K562 (cell line): Measurements from ENCODE around the gene DPP9. TPM values are rescaled to one million over a fixed set of nuclear protein-coding genes. Genes with fewer than 3 reads are reported as not detected.

Source experiments
- CTCF ChIP-seq, 3 experiments: IDR thresholded peaks in 2 of 3; conservative IDR thresholded peaks in 1 of 3; 2 replicates each; pipeline ENCODE4 v1.5.1; 2011 to 2012; ENCODE audit warnings: low read length in 3 of 3, mild to moderate bottlenecking in 3 of 3, control low read depth in 2 of 3, improper control_type of control experiment in 1 of 3, inconsistent platforms in 1 of 3, low read depth in 1 of 3, mixed read lengths in 1 of 3, moderate library complexity in 1 of 3; ENCODE audit not compliant: insufficient read depth in 2 of 3
- GABPA ChIP-seq: fragments of 200-800 bp; sonication (Bioruptor generic); conservative IDR thresholded peaks from 2 replicates; pipeline ENCODE4 v1.6.1; 2016; ENCODE audit warnings: low read depth, missing genetic modification characterization, missing compliant biosample characterization
- HSF4 ChIP-seq: fragments of 250-450 bp; sonication (Bioruptor Pico); IDR thresholded peaks from 2 replicates; pipeline ENCODE4 v2.1.2; 2022; ENCODE audit warnings: mild to moderate bottlenecking, moderate library complexity, borderline replicate concordance
- JUN ChIP-seq, 2 experiments: sonication (generic) in 1 of 2; formaldehyde crosslinking in 1 of 2; IDR thresholded peaks; 2 replicates each; pipeline versions ENCODE4 v1.6.1 to v1.8.0; 2012 to 2022; ENCODE audit warnings: borderline replicate concordance in 2 of 2, mild to moderate bottlenecking in 2 of 2, improper control_type of control experiment in 1 of 2, low read depth in 1 of 2, low read length in 1 of 2, missing genetic modification reagents in 1 of 2
- PHB2 ChIP-seq: fragments of 450-650 bp; IDR thresholded peaks from 2 replicates; pipeline ENCODE4 v1.6.1; 2017; ENCODE audit warnings: low read depth
- RAD21 ChIP-seq, 2 experiments: fragments of 250-450 bp in 1 of 2; fragments of 450-650 bp in 1 of 2; sonication (Bioruptor Pico) in 1 of 2; formaldehyde crosslinking in 1 of 2; IDR thresholded peaks in 1 of 2; conservative IDR thresholded peaks in 1 of 2; 2 replicates each; pipeline versions ENCODE4 v1.4.0 to v1.8.0; 2020 to 2022; ENCODE audit warnings: mild to moderate bottlenecking in 2 of 2, moderate library complexity in 1 of 2
- RREB1 ChIP-seq: fragments of 250-450 bp; sonication (Bioruptor Pico); IDR thresholded peaks from 2 replicates; pipeline ENCODE4 v1.4.0; 2020
- TAF15 ChIP-seq: fragments of 200-400 bp; formaldehyde crosslinking; IDR thresholded peaks from 2 replicates; pipeline ENCODE4 v1.6.1; 2017; ENCODE audit warnings: mild to moderate bottlenecking, low read depth, low read length, moderate library complexity
- TSHZ1 ChIP-seq: fragments of 250-450 bp; sonication (Bioruptor Pico); IDR thresholded peaks from 2 replicates; pipeline ENCODE4 v1.4.0; 2020; ENCODE audit warnings: mild to moderate bottlenecking, moderate library complexity
- U2AF1 ChIP-seq: fragments of 200-400 bp; formaldehyde crosslinking; optimal IDR thresholded peaks from 2 replicates; pipeline ENCODE3; 2017; ENCODE audit warnings: mild to moderate bottlenecking, low read depth, low read length, moderate library complexity
- ZBTB12 ChIP-seq: fragments of 250-450 bp; sonication (Bioruptor Pico); IDR thresholded peaks from 2 replicates; pipeline ENCODE4 v1.4.0; 2020
- ZNF24 ChIP-seq: fragments of 450-650 bp; IDR thresholded peaks from 2 replicates; pipeline ENCODE4 v1.6.1; 2016
- ZNF79 ChIP-seq: fragments of 250-450 bp; sonication (Bioruptor Pico); IDR thresholded peaks from 2 replicates; pipeline ENCODE4 v1.4.0; 2020; ENCODE audit warnings: low read depth, mild to moderate bottlenecking, moderate library complexity
- polyA plus RNA-seq, 8 experiments: library from polyadenylated mRNA; depleted of rRNA in 4 of 8; stranded (reverse) in 5 of 8; unstranded in 3 of 8; fragments of >200 nt; fragmentation: Nextera tagmentation in 2 of 8; fragmentation: Illumina TruSeq in 1 of 8; extraction: Ambion mirVana in 2 of 8; extraction: Trizol in 1 of 8; gene quantifications; 2 replicates each; pipeline versions ENCODE4 v1.2.1 to v1.2.3, GENCODE V29; 2011 to 2014; ENCODE audit warnings: inconsistent platforms in 1 of 8, missing spikeins in 1 of 8
- total RNA-seq, 7 experiments: library from RNA; depleted of rRNA in 6 of 7; stranded (reverse); fragments of >200 nt in 6 of 7; fragmentation: Illumina TruSeq in 2 of 7; extraction: Trizol in 2 of 7; gene quantifications; 2 replicates each; pipeline versions ENCODE4 v1.2.1 to v1.2.3, GENCODE V29; 2011 to 2021; ENCODE audit warnings: low replicate concordance in 1 of 7

DPP9 gene
- total and polyA plus RNA-seq, 9 of the 15 experiments (the other 6 are each of a cell fraction or from before 2014, with no cell fraction given): 0.90 to 66.7 (median 24.5) TPM

GRCh38 chr19:4730740-4731171 lies 7.1 kb upstream of the DPP9 start (continued):
- TF ChIP-seq CTCF (IDR thresholded peaks at IDR 0.05 in 2 of 3, conservative IDR thresholded peaks at IDR 0.05 in 1 of 3; ENCODE audit: insufficient read depth in 2 of 3, low read depth in 1 of 3, low read length in 3 of 3) (peak; percentile 63 to 76 (median 72)), HSF4 (CRISPR knock-in tag) (no peak), ZNF79 (CRISPR knock-in tag) (no peak), TAF15 (no peak), TSHZ1 (CRISPR knock-in tag) (no peak), ZBTB12 (no peak), PHB2 (no peak), ZNF24 (no peak), RREB1 (CRISPR knock-in tag) (no peak), GABPA (tag) (no peak), JUN (IDR thresholded peaks at IDR 0.05; ENCODE audit: borderline replicate concordance, low read depth, low read length) (no peak), JUN (CRISPR knock-in tag; IDR thresholded peaks at IDR 0.05; ENCODE audit: borderline replicate concordance) (no peak), U2AF1 (no peak), RAD21 (CRISPR knock-in tag; conservative IDR thresholded peaks at IDR 0.05 in 1 of 2, IDR thresholded peaks at IDR 0.05 in 1 of 2) (peak in 1 of 2 experiments; percentile 37; a peak in 2 of 4 replicates)
